LNCaP clone FGC (cell line): ENCODE data around the gene P4HA2.

Source experiments
- DNase-seq: peaks from one replicate; pipeline ENCODE4 v3.0.0-alpha.2; 2011; ENCODE audit warnings: low read depth
- H3K4me3 ChIP-seq: 2 replicates; pipeline ENCODE4 v1.5.1; 2011; ENCODE audit warnings: mild to moderate bottlenecking, low read depth, low read length, control low read depth
- TF ChIP-seq, protein P1 (sequence below): IDR thresholded peaks from 2 replicates; pipeline ENCODE4 v1.5.1; 2012; ENCODE audit warnings: mild to moderate bottlenecking; ENCODE audit not compliant: control insufficient read depth, insufficient read depth; ENCODE audit errors: extremely low read depth

P4HA2 gene

DNA sequence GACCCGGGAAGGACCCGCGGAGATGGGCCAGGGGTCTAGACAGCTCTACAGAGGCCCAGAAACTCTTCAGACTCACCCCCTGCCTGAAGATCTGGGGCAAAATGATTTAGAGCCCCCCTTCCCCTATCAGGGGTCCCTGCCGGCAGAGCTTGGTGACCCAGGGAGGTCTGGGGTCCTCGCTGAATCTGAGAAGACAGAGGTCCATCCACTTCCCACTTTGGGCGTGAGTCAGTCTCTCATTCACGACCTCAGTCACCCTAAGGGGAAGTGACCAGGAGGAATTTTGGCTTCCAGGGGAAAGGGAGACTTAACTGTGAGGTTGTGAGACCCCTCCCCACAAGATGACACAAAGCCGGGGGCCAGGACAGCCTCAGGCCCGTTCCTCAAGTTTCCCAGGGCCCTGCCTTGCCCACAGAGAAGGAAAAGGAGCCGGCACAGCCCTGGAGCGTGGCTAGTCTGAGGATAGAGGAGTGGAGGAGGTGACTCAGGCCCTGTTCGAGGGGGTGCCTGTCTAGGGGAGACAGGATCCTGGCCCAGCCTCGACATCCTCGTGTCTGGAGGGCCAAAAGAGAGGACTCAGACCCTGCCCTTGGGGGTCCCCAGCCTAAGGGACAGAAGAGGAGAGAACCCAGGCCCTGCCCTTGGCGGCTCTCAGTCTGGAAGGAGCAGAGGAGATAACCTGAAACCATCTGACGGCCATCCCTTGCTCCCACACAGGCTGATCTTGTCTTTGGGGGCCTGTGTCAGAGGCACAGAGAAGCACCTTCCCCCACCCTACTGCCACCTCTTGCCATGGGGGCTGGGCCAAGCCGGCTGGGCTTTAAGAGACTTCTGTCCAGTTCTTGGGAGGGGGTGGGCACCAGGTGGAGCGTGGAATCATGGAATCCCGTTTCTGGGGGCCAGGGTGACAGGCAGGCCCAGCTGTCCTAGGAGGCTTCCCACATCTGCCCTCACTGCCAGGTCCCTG, 30.7 kb upstream of the P4HA2 start:
- TF ChIP-seq, protein P1, sequence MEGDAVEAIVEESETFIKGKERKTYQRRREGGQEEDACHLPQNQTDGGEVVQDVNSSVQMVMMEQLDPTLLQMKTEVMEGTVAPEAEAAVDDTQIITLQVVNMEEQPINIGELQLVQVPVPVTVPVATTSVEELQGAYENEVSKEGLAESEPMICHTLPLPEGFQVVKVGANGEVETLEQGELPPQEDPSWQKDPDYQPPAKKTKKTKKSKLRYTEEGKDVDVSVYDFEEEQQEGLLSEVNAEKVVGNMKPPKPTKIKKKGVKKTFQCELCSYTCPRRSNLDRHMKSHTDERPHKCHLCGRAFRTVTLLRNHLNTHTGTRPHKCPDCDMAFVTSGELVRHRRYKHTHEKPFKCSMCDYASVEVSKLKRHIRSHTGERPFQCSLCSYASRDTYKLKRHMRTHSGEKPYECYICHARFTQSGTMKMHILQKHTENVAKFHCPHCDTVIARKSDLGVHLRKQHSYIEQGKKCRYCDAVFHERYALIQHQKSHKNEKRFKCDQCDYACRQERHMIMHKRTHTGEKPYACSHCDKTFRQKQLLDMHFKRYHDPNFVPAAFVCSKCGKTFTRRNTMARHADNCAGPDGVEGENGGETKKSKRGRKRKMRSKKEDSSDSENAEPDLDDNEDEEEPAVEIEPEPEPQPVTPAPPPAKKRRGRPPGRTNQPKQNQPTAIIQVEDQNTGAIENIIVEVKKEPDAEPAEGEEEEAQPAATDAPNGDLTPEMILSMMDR = no peak
- DNase-seq = no peak
- H3K4me3 ChIP-seq = no peak overlapping the region

DNA sequence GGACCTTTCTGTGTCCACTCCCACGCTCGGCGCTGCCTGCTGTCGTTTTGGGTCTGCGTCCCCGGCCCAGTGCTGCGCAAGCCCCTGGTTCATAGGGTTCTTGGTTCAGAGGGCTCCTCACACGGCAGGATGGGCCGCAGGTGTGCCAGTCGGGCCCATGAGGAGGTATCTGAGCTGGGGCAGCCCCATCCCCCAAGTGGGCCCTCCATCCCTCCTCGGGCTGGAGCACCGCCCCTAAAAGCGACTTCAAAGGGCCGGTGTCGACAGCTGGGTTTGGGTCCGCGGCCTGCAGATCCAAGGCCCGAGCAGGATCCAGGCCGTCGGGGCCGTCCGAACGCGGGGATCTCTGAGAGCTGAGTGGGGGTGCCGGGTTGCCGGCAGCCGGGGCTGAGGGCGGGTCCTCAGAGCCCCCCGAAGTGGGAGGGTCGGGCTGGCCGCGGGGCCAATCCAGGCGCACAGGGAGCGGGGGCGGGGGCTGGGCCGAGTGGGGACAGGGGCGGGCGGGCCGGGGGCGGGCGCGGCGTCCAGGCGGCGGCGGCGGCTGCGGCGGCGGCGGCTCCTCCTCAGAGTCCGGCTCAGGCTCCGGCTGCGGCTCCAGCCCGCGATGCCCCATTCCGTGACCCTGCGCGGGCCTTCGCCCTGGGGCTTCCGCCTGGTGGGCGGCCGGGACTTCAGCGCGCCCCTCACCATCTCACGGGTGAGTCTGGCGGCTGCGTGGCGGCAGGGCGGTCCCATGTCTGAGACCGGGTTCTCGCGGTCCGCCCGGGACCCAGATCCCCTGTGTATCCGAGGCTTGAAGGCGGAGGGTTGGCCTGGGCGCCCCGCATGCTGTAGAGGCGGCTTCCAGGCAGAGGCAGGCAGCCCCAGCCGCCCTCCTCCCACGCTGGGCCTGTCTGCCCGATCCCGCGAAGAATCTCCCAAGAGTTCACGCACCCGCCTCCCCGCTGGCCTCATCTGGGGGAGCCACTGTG, 29.8 kb upstream of the P4HA2 start, which contains the start of gene PDLIM4:
TSS of gene PDLIM4 (plus strand) at position 566 of the 971 bp plus-strand sequence. CDS start at position 605, 39 bp downstream.
- TF ChIP-seq, protein P1 = no peak
- no peak within 1 kb of the TSS for H3K4me3 ChIP-seq
- DNase-seq = no peak

DNA sequence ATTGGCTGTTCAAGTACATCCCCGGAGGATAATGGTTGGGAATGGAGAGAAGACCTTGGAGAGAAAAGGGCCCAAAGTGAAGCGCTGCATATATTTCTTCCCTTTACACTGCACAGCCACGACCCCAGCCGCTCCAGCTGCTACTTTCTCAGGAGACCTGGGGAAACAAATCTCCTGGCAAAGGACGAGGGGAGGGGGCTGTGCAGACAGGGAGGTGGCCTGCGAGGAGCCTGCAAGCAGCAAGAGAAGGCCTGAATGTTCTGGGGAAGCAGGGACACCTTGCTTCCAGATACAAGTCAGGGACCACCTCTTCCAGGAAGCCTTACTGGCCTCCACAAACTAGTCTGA, 29.1 kb upstream of the P4HA2 start:
- TF ChIP-seq, protein P1 = no peak
- DNase-seq = no peak
- no peak overlapping the region for H3K4me3 ChIP-seq

DNA sequence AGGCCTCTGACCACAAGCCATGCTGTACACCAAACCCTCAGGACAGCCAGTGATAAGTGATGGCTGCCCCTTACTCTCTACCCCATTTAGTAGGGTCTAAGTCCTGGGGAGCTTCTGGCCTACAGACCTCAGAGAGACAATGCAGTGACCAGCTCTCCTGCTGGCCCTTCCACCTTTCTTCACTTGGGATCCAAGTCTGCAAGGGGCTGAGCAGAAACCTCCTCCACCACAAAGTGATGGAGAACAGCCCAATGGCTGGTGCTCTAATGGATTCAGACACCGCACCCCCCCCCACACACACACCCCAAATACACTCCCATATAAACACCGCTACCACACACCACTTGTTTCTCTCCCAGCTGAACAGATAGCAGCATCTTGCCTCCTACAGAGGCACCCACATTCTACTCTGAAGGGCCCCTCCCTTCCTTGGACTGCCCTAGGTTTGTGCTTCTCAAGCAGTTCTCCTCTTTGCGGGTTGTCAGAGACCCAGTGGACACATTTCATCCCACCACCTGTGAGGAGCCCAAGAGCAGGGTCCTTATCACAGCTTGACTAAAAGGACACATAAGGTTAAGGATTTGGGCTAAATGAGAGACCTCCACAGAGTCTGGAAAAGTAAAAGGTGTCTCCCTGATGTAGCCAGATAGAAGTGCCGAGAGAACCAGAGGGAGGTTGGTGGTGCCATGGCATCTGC, 28.6 kb upstream of the P4HA2 start:
- TF ChIP-seq, protein P1 = no peak
- DNase-seq = no peak
- H3K4me3 ChIP-seq = no peak overlapping the region

DNA sequence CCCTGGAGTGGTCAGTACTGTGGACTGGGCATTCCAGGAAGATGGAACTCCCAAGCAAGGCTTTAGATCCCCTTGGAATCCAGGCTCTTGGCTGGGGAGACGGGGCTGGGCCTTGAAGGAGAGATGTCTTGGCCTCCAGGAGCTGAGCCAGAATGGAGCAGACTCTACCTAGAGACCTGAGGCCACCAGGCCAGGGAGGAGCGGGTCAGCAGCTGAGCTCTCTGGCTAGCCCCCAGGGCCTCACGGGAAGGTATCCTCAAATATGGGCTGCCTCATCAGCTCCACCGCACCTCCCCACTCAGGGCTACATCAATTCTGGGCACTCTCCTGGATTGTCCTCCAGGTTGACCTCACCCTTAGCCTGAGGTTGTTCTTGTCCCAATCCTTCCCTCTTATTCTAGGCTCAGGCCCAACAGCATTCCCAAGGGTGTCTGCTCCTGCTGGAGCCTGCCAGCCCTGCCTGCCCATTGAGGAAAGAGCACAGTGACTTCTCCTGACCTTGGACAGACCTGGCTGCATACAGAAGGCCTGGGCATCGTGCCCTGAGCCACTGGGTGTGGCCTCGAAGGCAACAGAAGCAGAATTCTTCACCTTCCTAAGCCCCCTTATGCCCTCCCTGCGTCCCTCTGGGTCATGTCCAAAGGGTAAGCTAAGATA, 26.8 kb upstream of the P4HA2 start:
- DNase-seq = peak; percentile 73
- H3K4me3 ChIP-seq = no peak overlapping the region
- TF ChIP-seq, protein P1 = no peak
